ENCODE data around the gene CADM1.

DNA sequence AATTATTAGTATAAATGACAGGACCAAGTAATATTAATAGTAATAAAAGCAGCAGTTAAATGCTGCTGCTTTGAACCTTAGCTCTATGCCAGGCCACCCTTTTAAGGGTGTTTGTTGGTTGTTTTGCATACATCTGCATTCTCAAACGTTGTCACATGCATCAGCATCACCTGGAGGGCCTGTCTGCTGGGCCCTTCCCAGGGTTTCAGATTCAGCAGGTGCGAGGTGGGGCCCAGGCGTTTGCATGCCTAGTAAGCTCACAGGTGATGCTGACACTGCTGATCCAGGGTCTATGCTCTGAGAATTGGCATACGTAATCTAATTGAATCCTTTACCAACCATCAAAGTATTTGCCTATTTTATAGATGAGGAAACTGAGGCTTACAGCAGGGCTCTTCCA lies 246.5 kb downstream of the CADM1 start:
- TF ChIP-seq GATA3 (IDR thresholded peaks at IDR 0.05; ENCODE audit: low read depth, low read length) (no peak), GATA2 (IDR thresholded peaks at IDR 0.05; ENCODE audit: low read depth, low read length) (no peak)

Measured in SH-SY5Y (cell line).